Measurements from ENCODE around the gene SLC7A6OS.

DNA sequence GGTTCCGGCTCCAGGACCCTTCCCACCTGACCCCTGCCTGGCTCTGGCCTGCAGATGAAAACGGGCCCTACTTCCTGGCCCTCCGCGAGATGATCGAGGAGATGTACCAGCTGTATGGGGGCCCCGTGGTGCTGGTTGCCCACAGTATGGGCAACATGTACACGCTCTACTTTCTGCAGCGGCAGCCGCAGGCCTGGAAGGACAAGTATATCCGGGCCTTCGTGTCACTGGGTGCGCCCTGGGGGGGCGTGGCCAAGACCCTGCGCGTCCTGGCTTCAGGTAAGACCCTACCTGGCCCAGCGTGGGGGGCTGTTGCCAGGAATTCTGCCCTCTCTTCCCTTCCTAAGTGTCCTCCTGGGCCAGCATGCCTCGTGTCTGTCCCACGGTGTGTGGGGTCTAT, 55.0 kb downstream of the SLC7A6OS start:
- TF ChIP-seq POLR2A (IDR thresholded peaks at IDR 0.05; ENCODE audit: borderline replicate concordance, extremely low read depth, insufficient read depth, insufficient read length) (no peak), CTCF (IDR thresholded peaks at IDR 0.05 in 2 of 3, conservative IDR thresholded peaks at IDR 0.05 in 1 of 3; ENCODE audit: borderline replicate concordance in 1 of 3, insufficient read depth in 1 of 3, low read depth in 2 of 3, low read length in 2 of 3) (no peak), ZFX (IDR thresholded peaks at IDR 0.05) (no peak), SIN3A (IDR thresholded peaks at IDR 0.05; ENCODE audit: low read depth) (no peak), POLR2AphosphoS5 (IDR thresholded peaks at IDR 0.05; ENCODE audit: low read depth, low read length) (no peak), RAD21 (IDR thresholded peaks at IDR 0.05; ENCODE audit: low read depth) (no peak), SP1 (IDR thresholded peaks at IDR 0.05; ENCODE audit: low read depth) (no peak)
- TF ChIP-seq, protein P1, sequence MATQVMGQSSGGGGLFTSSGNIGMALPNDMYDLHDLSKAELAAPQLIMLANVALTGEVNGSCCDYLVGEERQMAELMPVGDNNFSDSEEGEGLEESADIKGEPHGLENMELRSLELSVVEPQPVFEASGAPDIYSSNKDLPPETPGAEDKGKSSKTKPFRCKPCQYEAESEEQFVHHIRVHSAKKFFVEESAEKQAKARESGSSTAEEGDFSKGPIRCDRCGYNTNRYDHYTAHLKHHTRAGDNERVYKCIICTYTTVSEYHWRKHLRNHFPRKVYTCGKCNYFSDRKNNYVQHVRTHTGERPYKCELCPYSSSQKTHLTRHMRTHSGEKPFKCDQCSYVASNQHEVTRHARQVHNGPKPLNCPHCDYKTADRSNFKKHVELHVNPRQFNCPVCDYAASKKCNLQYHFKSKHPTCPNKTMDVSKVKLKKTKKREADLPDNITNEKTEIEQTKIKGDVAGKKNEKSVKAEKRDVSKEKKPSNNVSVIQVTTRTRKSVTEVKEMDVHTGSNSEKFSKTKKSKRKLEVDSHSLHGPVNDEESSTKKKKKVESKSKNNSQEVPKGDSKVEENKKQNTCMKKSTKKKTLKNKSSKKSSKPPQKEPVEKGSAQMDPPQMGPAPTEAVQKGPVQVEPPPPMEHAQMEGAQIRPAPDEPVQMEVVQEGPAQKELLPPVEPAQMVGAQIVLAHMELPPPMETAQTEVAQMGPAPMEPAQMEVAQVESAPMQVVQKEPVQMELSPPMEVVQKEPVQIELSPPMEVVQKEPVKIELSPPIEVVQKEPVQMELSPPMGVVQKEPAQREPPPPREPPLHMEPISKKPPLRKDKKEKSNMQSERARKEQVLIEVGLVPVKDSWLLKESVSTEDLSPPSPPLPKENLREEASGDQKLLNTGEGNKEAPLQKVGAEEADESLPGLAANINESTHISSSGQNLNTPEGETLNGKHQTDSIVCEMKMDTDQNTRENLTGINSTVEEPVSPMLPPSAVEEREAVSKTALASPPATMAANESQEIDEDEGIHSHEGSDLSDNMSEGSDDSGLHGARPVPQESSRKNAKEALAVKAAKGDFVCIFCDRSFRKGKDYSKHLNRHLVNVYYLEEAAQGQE (IDR thresholded peaks at IDR 0.05; ENCODE audit: low read depth) = no peak
